ENCODE measurements around the gene CYP1A2.

Gene CYP1A2

GRCh38 chr15:74789171-74789631 is 40.6 kb downstream of the CYP1A2 start:
- DNase-seq (ENCODE audit: low spot score): no peak

GRCh38 chr15:74789741-74790079 is 41.1 kb downstream of the CYP1A2 start:
- no peak for DNase-seq (ENCODE audit: low spot score)

- peak; percentile 81 for DNase-seq (ENCODE audit: low spot score)
These were observed 41.7 kb downstream of the CYP1A2 start for GRCh38 chr15:74790080-74790916.

GRCh38 chr15:74791007-74791406 is 42.4 kb downstream of the CYP1A2 start:
- no peak for DNase-seq (ENCODE audit: low spot score)

- no peak for DNase-seq (ENCODE audit: low spot score)
These were observed 43.0 kb downstream of the CYP1A2 start for GRCh38 chr15:74791667-74792066.

- no peak for DNase-seq (ENCODE audit: low spot score)
These were observed 43.8 kb downstream of the CYP1A2 start for GRCh38 chr15:74792227-74793016.

GRCh38 chr15:74793135-74794028 is 44.7 kb downstream of the CYP1A2 start:
- DNase-seq (ENCODE audit: low spot score): no peak

- DNase-seq (ENCODE audit: low spot score): no peak
These were observed 45.8 kb downstream of the CYP1A2 start for GRCh38 chr15:74794248-74794969.

GRCh38 chr15:74794970-74795349 is 46.3 kb downstream of the CYP1A2 start:
- DNase-seq (ENCODE audit: low spot score): no peak

- no peak for DNase-seq (ENCODE audit: low spot score)
These were observed 47.5 kb downstream of the CYP1A2 start for GRCh38 chr15:74795966-74796625.

GRCh38 chr15:74798388-74799254 is 50.0 kb downstream of the CYP1A2 start:
- no peak for DNase-seq (ENCODE audit: low spot score)

GRCh38 chr15:74799255-74799855 is 50.7 kb downstream of the CYP1A2 start:
- no peak for DNase-seq (ENCODE audit: low spot score)

- DNase-seq (ENCODE audit: low spot score): peak; percentile 95
These were observed 51.4 kb downstream of the CYP1A2 start for GRCh38 chr15:74799856-74800558.

- DNase-seq (ENCODE audit: low spot score): no peak
These were observed 52.0 kb downstream of the CYP1A2 start for GRCh38 chr15:74800559-74801094.

- no peak for DNase-seq (ENCODE audit: low spot score)
These were observed 52.8 kb downstream of the CYP1A2 start for GRCh38 chr15:74801311-74801997.

GRCh38 chr15:74802290-74802689 is 53.6 kb downstream of the CYP1A2 start:
- no peak for DNase-seq (ENCODE audit: low spot score)

GRCh38 chr15:74802862-74803447 is 54.3 kb downstream of the CYP1A2 start:
- DNase-seq (ENCODE audit: low spot score): no peak

- no peak for DNase-seq (ENCODE audit: low spot score)
These were observed 56.3 kb downstream of the CYP1A2 start for GRCh38 chr15:74804935-74805334.
